ENCODE measurements around the gene NUBPL.

NUBPL gene

DNA sequence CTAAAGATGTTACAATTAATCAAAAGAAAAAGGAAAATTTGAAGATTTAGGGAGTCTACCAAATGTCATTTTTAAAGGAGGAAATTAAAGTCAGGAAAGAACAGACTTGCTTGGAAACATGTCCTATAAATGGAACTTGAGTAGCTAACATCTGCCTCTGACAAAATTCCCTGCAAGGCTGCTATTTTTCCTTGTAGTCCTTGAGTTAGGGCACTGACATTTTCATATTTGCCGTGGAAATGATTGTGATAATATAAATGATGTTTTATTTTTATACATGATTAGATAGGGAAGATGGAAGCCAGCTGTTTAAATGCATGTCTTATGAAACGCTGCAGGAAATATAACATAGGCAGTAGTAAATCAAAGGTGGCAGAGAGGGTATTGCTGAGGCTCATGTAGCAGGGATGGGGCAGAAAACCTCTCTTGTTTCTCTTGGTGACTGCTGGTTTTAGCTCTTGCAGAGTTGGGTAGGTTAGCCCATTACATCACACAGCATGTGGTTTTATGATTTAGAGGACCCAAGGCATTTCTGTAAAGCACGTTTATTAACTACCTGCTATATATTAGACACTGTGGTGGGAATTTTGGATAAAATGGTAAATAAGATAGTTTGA, 21.7 kb downstream of the NUBPL start:
- H3K27me3 ChIP-seq, result no peaks in the 10 kb centered on the region
- H3K9me3 ChIP-seq, result no peaks in the 10 kb centered on the region
- no peak overlapping the region for H3K27ac ChIP-seq
- H3K4me1 ChIP-seq (ENCODE audit: control insufficient read depth in 1 of 2, insufficient read depth in 1 of 2, low read depth in 1 of 2, low read length in 1 of 2), result no peaks in the 10 kb centered on the region
- no peaks in the 10 kb centered on the region for H3K36me3 ChIP-seq
- TF ChIP-seq, protein P1, sequence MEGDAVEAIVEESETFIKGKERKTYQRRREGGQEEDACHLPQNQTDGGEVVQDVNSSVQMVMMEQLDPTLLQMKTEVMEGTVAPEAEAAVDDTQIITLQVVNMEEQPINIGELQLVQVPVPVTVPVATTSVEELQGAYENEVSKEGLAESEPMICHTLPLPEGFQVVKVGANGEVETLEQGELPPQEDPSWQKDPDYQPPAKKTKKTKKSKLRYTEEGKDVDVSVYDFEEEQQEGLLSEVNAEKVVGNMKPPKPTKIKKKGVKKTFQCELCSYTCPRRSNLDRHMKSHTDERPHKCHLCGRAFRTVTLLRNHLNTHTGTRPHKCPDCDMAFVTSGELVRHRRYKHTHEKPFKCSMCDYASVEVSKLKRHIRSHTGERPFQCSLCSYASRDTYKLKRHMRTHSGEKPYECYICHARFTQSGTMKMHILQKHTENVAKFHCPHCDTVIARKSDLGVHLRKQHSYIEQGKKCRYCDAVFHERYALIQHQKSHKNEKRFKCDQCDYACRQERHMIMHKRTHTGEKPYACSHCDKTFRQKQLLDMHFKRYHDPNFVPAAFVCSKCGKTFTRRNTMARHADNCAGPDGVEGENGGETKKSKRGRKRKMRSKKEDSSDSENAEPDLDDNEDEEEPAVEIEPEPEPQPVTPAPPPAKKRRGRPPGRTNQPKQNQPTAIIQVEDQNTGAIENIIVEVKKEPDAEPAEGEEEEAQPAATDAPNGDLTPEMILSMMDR (IDR thresholded peaks at IDR 0.05), result no peak
- H3K4me3 ChIP-seq (ENCODE audit: low read depth in 1 of 2, low read length in 1 of 2), result no peak overlapping the region

DNA sequence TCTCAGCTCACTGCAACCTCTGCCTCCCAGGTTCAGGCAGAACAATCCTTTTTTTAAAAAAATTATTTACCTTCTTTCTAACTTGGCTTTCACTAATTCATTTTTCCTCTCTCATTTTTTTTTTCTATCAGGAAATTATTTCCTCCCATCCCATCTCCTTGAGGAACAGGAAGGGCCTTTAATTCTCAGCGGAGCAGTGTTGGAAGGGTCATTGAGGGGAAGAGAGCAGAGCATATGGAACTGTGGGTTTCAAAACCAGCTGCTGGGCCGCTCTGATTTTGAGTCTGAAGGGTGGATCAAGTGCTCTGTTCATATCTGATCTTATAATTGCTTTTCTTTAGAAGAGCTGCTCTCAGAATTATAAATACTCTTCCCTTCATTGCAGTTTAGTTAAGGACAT, 29.0 kb downstream of the NUBPL start:
- Histone ChIP-seq H3K27ac (no peak overlapping the region), H3K4me1 (ENCODE audit: control insufficient read depth in 1 of 2, insufficient read depth in 1 of 2, low read depth in 1 of 2, low read length in 1 of 2) (no peaks in the 10 kb centered on the region), H3K9me3 (no peaks in the 10 kb centered on the region), H3K36me3 (no peaks in the 10 kb centered on the region), H3K27me3 (no peaks in the 10 kb centered on the region), H3K4me3 (ENCODE audit: low read depth in 1 of 2, low read length in 1 of 2) (no peak overlapping the region)
- TF ChIP-seq, protein P1 (IDR thresholded peaks at IDR 0.05), result no peak

DNA sequence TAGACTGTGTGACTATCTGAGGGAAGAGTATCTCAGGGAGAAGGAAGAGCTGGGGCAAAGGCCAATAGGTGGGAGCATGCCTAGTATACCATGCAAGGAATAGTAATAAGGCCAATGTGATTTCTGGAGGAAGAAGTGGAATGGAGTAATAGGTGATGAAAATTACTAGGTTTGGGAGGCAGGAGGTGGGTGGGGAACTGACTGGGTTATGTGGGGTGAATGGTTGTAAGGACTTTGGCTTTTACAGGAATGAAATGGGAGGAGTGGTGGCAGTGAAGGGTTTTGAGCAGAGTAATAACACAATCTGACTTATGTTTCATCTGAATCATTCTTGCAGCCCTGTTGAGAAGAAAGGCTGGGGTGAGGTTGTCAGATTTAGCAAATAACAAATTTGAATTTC, 30.9 kb downstream of the NUBPL start:
- Histone ChIP-seq H3K4me1 (ENCODE audit: control insufficient read depth in 1 of 2, insufficient read depth in 1 of 2, low read depth in 1 of 2, low read length in 1 of 2) (no peaks in the 10 kb centered on the region), H3K27me3 (no peaks in the 10 kb centered on the region), H3K36me3 (no peaks in the 10 kb centered on the region), H3K9me3 (no peaks in the 10 kb centered on the region), H3K4me3 (ENCODE audit: low read depth in 1 of 2, low read length in 1 of 2) (no peak overlapping the region), H3K27ac (no peak overlapping the region)
- TF ChIP-seq, protein P1 (IDR thresholded peaks at IDR 0.05), result no peak

DNA sequence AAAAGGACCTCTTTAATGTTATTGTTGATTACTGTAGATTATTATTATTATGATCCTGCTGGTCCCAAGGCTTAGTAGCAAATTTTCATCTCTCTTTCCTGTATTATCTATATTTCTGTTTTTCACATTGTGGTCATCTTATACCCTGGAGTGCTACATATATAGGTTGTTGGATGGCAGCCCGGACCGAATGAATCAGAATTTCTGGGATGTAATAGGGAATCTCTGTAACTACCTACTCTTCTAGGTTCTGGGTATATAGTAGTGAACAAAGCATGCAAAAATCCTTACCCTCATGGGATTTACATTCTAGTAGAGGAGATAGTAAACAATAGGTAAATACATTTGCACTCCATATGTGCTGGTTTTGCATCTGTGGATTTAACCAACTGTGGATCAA, 31.4 kb downstream of the NUBPL start:
- Histone ChIP-seq H3K27ac (no peak overlapping the region), H3K4me3 (ENCODE audit: low read depth in 1 of 2, low read length in 1 of 2) (no peak overlapping the region), H3K4me1 (ENCODE audit: control insufficient read depth in 1 of 2, insufficient read depth in 1 of 2, low read depth in 1 of 2, low read length in 1 of 2) (no peaks in the 10 kb centered on the region), H3K9me3 (no peaks in the 10 kb centered on the region), H3K27me3 (no peaks in the 10 kb centered on the region), H3K36me3 (no peaks in the 10 kb centered on the region)
- TF ChIP-seq, protein P1 (IDR thresholded peaks at IDR 0.05), result no peak

DNA sequence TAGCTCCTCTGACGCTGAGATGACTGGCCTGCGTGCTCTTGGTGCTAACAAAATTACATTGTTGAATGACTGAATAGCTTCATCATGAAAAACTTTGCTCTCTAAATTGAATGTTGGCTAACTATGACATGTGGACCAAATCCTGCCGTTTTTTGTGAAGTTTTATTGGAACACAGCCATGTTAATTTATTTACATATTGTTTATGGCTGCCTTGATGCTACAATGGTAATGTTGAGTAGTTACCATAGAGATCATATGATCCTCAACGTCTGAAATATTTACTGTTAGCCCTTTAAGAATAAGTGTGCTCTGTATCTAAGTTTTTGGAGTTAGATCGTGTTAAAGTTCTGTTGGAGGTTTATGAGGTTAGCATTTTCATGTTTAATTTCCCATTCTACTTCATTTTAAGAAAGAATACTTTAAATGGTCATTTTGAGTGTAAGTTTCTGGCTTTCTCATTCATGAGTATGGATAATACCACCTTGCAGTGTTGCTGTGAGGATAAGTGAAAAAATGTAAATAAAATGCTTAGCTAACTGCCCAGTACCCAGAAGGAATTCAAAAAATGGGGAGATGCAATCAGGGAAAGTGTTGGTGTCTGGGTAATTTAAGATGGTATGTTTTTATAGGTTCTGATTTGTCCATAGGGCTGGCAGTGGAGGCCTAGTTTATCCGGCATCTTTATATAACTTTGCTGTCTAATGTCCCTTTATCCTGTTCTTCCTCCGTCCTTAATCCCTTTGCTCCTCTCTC, 35.3 kb downstream of the NUBPL start:
- H3K4me1 ChIP-seq (ENCODE audit: control insufficient read depth in 1 of 2, insufficient read depth in 1 of 2, low read depth in 1 of 2, low read length in 1 of 2), result no peaks in the 10 kb centered on the region

More for the DNA sequence above, 35.3 kb downstream of the NUBPL start:
- Histone ChIP-seq H3K27ac (no peak overlapping the region), H3K27me3 (no peaks in the 10 kb centered on the region), H3K9me3 (no peaks in the 10 kb centered on the region), H3K4me3 (ENCODE audit: low read depth in 1 of 2, low read length in 1 of 2) (no peak overlapping the region), H3K36me3 (no peaks in the 10 kb centered on the region)
- TF ChIP-seq, protein P1 (IDR thresholded peaks at IDR 0.05), result no peak

Data from neutrophil (primary cell).